H1 (cell line): Measurements from ENCODE around the gene HIC1. TPM values are rescaled to one million over a fixed set of nuclear protein-coding genes. Genes with fewer than 3 reads are reported as not detected.

ENCODE experiments used
- CTCF ChIA-PET: fragments of 300-600 bp; sonication (Branson Sonifier 250); formaldehyde crosslinking; loops from one replicate; lab custom pipeline; 2021; ENCODE audit not compliant: partially characterized antibody; lab: Charles Lee
- POLR2A ChIA-PET: fragments of 300-600 bp; sonication (Branson Sonifier 250); formaldehyde crosslinking; loops from one replicate; lab custom pipeline; 2021; ENCODE audit warnings: inconsistent platforms; ENCODE audit not compliant: partially characterized antibody; lab: Charles Lee
- DNase-seq, 2 experiments: peaks; one replicate each; pipeline versions ENCODE4 v3.0.0 to v3.0.0-alpha.2; 2010 to 2022; ENCODE audit warnings: low spot score in 2 of 2, low read depth in 1 of 2, mixed read lengths in 1 of 2
- FAIRE-seq: peaks from 2 replicates; lab custom pipeline; 2011; peaks lifted over from hg19 to GRCh38; lab: Jason Lieb, UNC
- H2AFZ ChIP-seq: 2 replicates; pipeline ENCODE4 v1.8.1; 2012; ENCODE audit warnings: low read length, inconsistent platforms
- H2AK5ac ChIP-seq: 2 replicates; pipeline ENCODE4 v1.6.1; 2013; ENCODE audit warnings: low read depth, low read length
- H2BK120ac ChIP-seq: replicated peaks from 2 replicates; pipeline ENCODE3; 2013; ENCODE audit warnings: low read depth, low read length, inconsistent platforms
- H2BK12ac ChIP-seq: 2 replicates; pipeline ENCODE4 v1.6.1; 2013; ENCODE audit warnings: low read depth, low read length
- H2BK15ac ChIP-seq: 2 replicates; pipeline ENCODE4 v1.6.1; 2013; ENCODE audit warnings: low read length
- H2BK20ac ChIP-seq: 2 replicates; pipeline ENCODE4 v1.6.1; 2013; ENCODE audit warnings: low read length
- H2BK5ac ChIP-seq: 2 replicates; pipeline ENCODE4 v1.6.1; 2013; ENCODE audit warnings: low read depth, low read length
- H3K14ac ChIP-seq: 2 replicates; pipeline ENCODE4 v1.6.1; 2013; ENCODE audit warnings: inconsistent platforms; ENCODE audit not compliant: insufficient read length
- H3K18ac ChIP-seq: 2 replicates; pipeline ENCODE4 v1.6.1; 2013; ENCODE audit warnings: low read length; ENCODE audit errors: extremely low read depth
- H3K23ac ChIP-seq: 2 replicates; pipeline ENCODE4 v1.6.1; 2013; ENCODE audit warnings: inconsistent platforms; ENCODE audit not compliant: insufficient read length
- H3K23me2 ChIP-seq: 2 replicates; pipeline ENCODE4 v1.6.1; 2013; ENCODE audit warnings: low read depth, low read length
- H3K27ac ChIP-seq: 2 replicates; pipeline ENCODE4 v1.6.1; 2011; ENCODE audit warnings: low read depth, low read length, inconsistent platforms
- H3K27me3 ChIP-seq, 4 experiments: replicated peaks in 1 of 4; 1 replicate in 1 of 4; 2 replicates in 3 of 4; pipeline versions ENCODE4 v1.6.1 to v1.8.1; 2011 to 2013; ENCODE audit warnings: low read length in 3 of 4, mild to moderate bottlenecking in 3 of 4, inconsistent platforms in 2 of 4, mixed read lengths in 2 of 4, moderate library complexity in 1 of 4; ENCODE audit not compliant: control insufficient read depth in 3 of 4, insufficient read depth in 3 of 4; ENCODE audit errors: extremely low read depth in 1 of 4
- H3K36me3 ChIP-seq, 4 experiments: 2 replicates each; pipeline versions ENCODE4 v1.6.1 to v1.8.1; 2011 to 2013; ENCODE audit warnings: mild to moderate bottlenecking in 4 of 4, low read length in 3 of 4, moderate library complexity in 2 of 4, control low read depth in 1 of 4, inconsistent platforms in 1 of 4; ENCODE audit not compliant: insufficient read depth in 4 of 4, control insufficient read depth in 2 of 4
- H3K4ac ChIP-seq: replicated peaks from 2 replicates; pipeline ENCODE3; 2013; ENCODE audit warnings: low read length, low read depth, mixed read lengths, inconsistent platforms; ENCODE audit not compliant: insufficient read length
- H3K4me1 ChIP-seq, 4 experiments: replicated peaks in 1 of 4; 1 replicate in 1 of 4; 2 replicates in 3 of 4; pipeline versions ENCODE4 v1.6.1 to v1.8.1; 2011 to 2013; ENCODE audit warnings: low read length in 3 of 4, inconsistent platforms in 2 of 4, mixed read lengths in 1 of 4; ENCODE audit not compliant: insufficient read depth in 4 of 4, control insufficient read depth in 3 of 4
- H3K4me2 ChIP-seq, 2 experiments: 2 replicates each; pipeline versions ENCODE4 v1.6.1 to v1.8.1; 2011 to 2013; ENCODE audit warnings: low read depth in 2 of 2, low read length in 2 of 2, control low read depth in 1 of 2, inconsistent platforms in 1 of 2, mild to moderate bottlenecking in 1 of 2; ENCODE audit not compliant: insufficient read depth in 1 of 2
- H3K4me3 ChIP-seq, 4 experiments: fragments of 200-600, 300-600 bp in 1 of 4; sonication (generic), shearing (Covaris generic), sonication (Bioruptor Twin) in 1 of 4; 2 replicates each; pipeline versions ENCODE4 v1.5.1 to v1.8.1; 2011 to 2016; ENCODE audit warnings: low read length in 4 of 4, low read depth in 3 of 4, control low read depth in 2 of 4, inconsistent platforms in 2 of 4, mild to moderate bottlenecking in 2 of 4, mixed read lengths in 1 of 4, moderate library complexity in 1 of 4; ENCODE audit not compliant: insufficient read depth in 2 of 4; ENCODE audit errors: extremely low read depth in 1 of 4
- H3K56ac ChIP-seq: replicated peaks from 2 replicates; pipeline ENCODE3; 2013; ENCODE audit warnings: low read depth, mild to moderate bottlenecking, mixed read lengths, low read length, inconsistent platforms; ENCODE audit not compliant: insufficient read length
- H3K79me1 ChIP-seq: 2 replicates; pipeline ENCODE4 v1.6.1; 2013; ENCODE audit warnings: low read depth, low read length, control low read depth
- H3K79me2 ChIP-seq, 2 experiments: 2 replicates each; pipeline versions ENCODE4 v1.6.1 to v1.8.1; 2012 to 2013; ENCODE audit warnings: low read length in 2 of 2, mild to moderate bottlenecking in 2 of 2, inconsistent platforms in 1 of 2; ENCODE audit not compliant: insufficient read depth in 2 of 2, control insufficient read depth in 1 of 2
- H3K9ac ChIP-seq, 4 experiments: replicated peaks in 1 of 4; 1 replicate in 1 of 4; 2 replicates in 3 of 4; pipeline versions ENCODE4 v1.6.1 to v1.8.1; 2011 to 2013; ENCODE audit warnings: low read depth in 3 of 4, low read length in 3 of 4, control low read depth in 2 of 4, mild to moderate bottlenecking in 2 of 4, moderate library complexity in 2 of 4, inconsistent platforms in 1 of 4; ENCODE audit errors: extremely low read depth in 1 of 4
- H3K9me3 ChIP-seq, 2 experiments: 2 replicates each; pipeline versions ENCODE4 v1.6.1 to v1.8.1; 2012 to 2013; ENCODE audit warnings: mild to moderate bottlenecking in 2 of 2, moderate library complexity in 2 of 2, control low read depth in 1 of 2, inconsistent platforms in 1 of 2, low read depth in 1 of 2, low read length in 1 of 2, mixed read lengths in 1 of 2; ENCODE audit not compliant: insufficient read depth in 2 of 2
- H4K20me1 ChIP-seq, 2 experiments: replicated peaks in 1 of 2; 2 replicates each; pipeline versions ENCODE3 to v1.8.1; 2011 to 2013; ENCODE audit warnings: inconsistent platforms in 2 of 2, low read length in 2 of 2, mild to moderate bottlenecking in 1 of 2; ENCODE audit not compliant: insufficient read depth in 2 of 2, control insufficient read depth in 1 of 2
- H4K5ac ChIP-seq: 2 replicates; pipeline ENCODE4 v1.6.1; 2013; ENCODE audit warnings: low read length, low read depth, mixed read lengths, inconsistent platforms; ENCODE audit not compliant: insufficient read length
- H4K8ac ChIP-seq: 2 replicates; pipeline ENCODE4 v1.8.0; 2013; ENCODE audit warnings: mild to moderate bottlenecking, moderate library complexity, low read length, inconsistent platforms; ENCODE audit not compliant: insufficient read depth; ENCODE audit errors: extremely low read depth
- H4K91ac ChIP-seq: replicated peaks from 2 replicates; pipeline ENCODE3; 2013; ENCODE audit warnings: low read length, mixed read lengths, inconsistent platforms; ENCODE audit not compliant: insufficient read length
- ASH2L ChIP-seq: fragments of 200-600, 300-600 bp; sonication (generic); IDR thresholded peaks from one replicate; pipeline ENCODE4 v1.7.1; 2017; ENCODE audit warnings: low read length
- CREB1 ChIP-seq: IDR thresholded peaks from 2 replicates; pipeline ENCODE4 v1.6.1; 2012; ENCODE audit warnings: inconsistent platforms
- JUND ChIP-seq: IDR thresholded peaks from 2 replicates; pipeline ENCODE4 v1.6.1; 2011; ENCODE audit warnings: mild to moderate bottlenecking, improper control_type of control experiment, low read length
- KDM4A ChIP-seq: IDR thresholded peaks from one replicate; pipeline ENCODE4 v1.7.1; 2012; ENCODE audit warnings: low read depth, mild to moderate bottlenecking, moderate library complexity, low read length, inconsistent platforms; ENCODE audit not compliant: severe bottlenecking
- SIRT6 ChIP-seq: IDR thresholded peaks from one replicate; pipeline ENCODE4 v1.7.1; 2012; ENCODE audit warnings: low read length, inconsistent platforms
- SP4 ChIP-seq: IDR thresholded peaks from 2 replicates; pipeline ENCODE4 v1.6.1; 2012; ENCODE audit warnings: low read length, inconsistent platforms
- TCF12 ChIP-seq: IDR thresholded peaks from 2 replicates; pipeline ENCODE4 v1.6.1; 2011; ENCODE audit warnings: low read depth, mild to moderate bottlenecking, low read length
- WGBS, 2 experiments: shearing (Covaris generic) in 1 of 2; methylation state at CpG; one replicate each; pipeline versions ENCODE4 v1.1.6 to v1.1.7; 2013 to 2015; ENCODE audit warnings: low lambda C conversion rate in 2 of 2, mixed read lengths in 2 of 2, inconsistent platforms in 1 of 2, low coverage in 1 of 2, missing lambda C conversion rate in 1 of 2; ENCODE audit not compliant: insufficient replicate concordance in 2 of 2, insufficient coverage in 1 of 2, insufficient read length in 1 of 2; ENCODE audit errors: extremely low coverage in 1 of 2, missing lambda C conversion rate in 1 of 2; 5-methylcytosine and 5-hydroxymethylcytosine counted together
- polyA plus RNA-seq, 7 experiments: library from polyadenylated mRNA; depleted of rRNA in 3 of 7; stranded (reverse) in 5 of 7; unstranded in 2 of 7; fragments of >200 nt in 5 of 7; fragments of 200-250 nt in 2 of 7; gene quantifications; 1 replicate in 5 of 7; 2 replicates in 1 of 7; 4 replicates in 1 of 7; pipeline versions ENCODE4 v1.2.1 to v1.2.3, GENCODE V29; 2011 to 2013; ENCODE audit warnings: missing spikeins in 2 of 7, mixed read lengths in 2 of 7
- total RNA-seq: library from RNA; stranded (reverse); fragmentation: NEBNext Ultra II Directional; extraction: Animal tissue kit (Norgen Biotek cat#: 25700); gene quantifications from 2 replicates; pipeline ENCODE4 v1.2.1, GENCODE V29; 2021
- TF ChIP-seq, protein P1 (sequence below): IDR thresholded peaks from 2 replicates; pipeline ENCODE4 v1.6.1; 2012; ENCODE audit warnings: low read length, inconsistent platforms
- TF ChIP-seq, protein P2 (sequence below): IDR thresholded peaks from 2 replicates; pipeline ENCODE4 v1.6.1; 2012; ENCODE audit warnings: inconsistent platforms
- TF ChIP-seq, protein P3 (sequence below): IDR thresholded peaks from 2 replicates; pipeline ENCODE4 v1.6.1; 2012; ENCODE audit warnings: inconsistent platforms

HIC1 gene
- total and polyA plus RNA-seq, 2 of the 8 experiments (the other 6 are each of a cell fraction or from before 2014, with no cell fraction given): 0.06 to 0.09 TPM

DNA sequence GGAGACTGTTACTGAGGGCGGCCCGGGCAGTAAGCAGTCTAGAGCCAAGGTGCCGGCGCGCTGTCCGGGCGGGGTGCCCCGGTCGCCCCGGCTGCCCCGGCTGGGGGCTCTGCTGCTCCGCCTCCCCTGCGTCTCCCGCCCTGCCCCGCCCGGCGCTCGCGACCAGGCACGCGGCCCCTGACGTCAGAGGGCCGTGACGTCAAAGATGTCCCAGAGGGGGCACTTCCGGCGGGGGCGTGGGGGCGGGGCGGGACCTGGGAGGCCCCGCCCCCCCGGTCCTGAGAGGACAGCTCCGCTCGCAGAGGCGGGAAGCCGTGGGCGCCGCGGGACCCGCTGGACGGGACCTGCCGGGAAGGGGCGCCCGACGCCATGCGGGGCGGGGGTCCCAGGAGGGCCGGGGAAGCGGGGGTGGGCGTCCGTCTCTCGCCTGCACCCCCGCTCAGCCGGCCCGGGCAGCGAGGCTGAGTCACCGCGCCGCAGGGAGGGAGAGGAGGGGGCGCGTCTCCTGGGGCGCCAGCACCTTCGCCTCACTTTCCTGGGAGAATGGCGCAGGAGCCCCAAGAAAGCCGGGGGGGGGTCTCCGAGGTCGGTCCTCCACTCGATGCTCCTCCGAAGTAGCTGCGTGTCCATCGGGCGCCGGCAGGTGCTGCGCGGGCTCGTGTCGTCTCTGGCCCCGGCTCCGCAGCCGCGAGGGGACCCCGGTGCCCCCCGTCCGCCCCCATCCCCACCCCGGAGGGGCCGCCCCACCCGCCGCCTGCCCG, 4.4 kb upstream of the HIC1 start:
- no peak overlapping the region for H3K56ac ChIP-seq
- H3K14ac ChIP-seq: no peak overlapping the region
- peaks cover 0 to 8% (median 5%) of the 10 kb centered on the region in 4 experiments; a peak in 5 of 7 replicates for H3K4me1 ChIP-seq
- ChIA-PET CTCF (interaction anchor here (0.6 to 2.5 kb wide), 4 partner anchors 10 to 195 kb away, joined by 3 to 10 read pairs (median 4); no protein-coding TSS in a partner anchor), POLR2A (interaction anchor here (0.8 kb wide), 1 partner anchor 11 kb away, joined by 3 read pairs; no protein-coding TSS in a partner anchor)
- no peak overlapping the region for H4K91ac ChIP-seq
- H3K4me3 ChIP-seq: peak overlapping the region in 2 of 4 experiments; percentile 17 to 54; a peak in 3 of 8 replicates
- H3K9me3 ChIP-seq: no peaks in the 10 kb centered on the region
- no peak overlapping the region for H2BK12ac ChIP-seq
- FAIRE-seq (no peak), DNase-seq (peak in 1 of 2 experiments; percentile 77)
- H3K27ac ChIP-seq: no peak overlapping the region
- H3K27me3 ChIP-seq: peaks cover 51 to 75% (median 71%) of the 10 kb centered on the region in 4 experiments
- H3K79me2 ChIP-seq: no peaks in the 10 kb centered on the region
- no peak overlapping the region for H2AFZ ChIP-seq
- no peak overlapping the region for H3K9ac ChIP-seq
- peak overlapping the region; percentile 3 to 68 for H3K4me2 ChIP-seq
- H2BK20ac ChIP-seq: no peak overlapping the region
- peaks cover 0 to 5% (median 0%) of the 10 kb centered on the region in 4 experiments; a peak in 1 of 8 replicates for H3K36me3 ChIP-seq
- H2BK120ac ChIP-seq: no peak overlapping the region
- H4K5ac ChIP-seq: no peak overlapping the region
- no peak overlapping the region for H3K4ac ChIP-seq
- peaks cover 9% of the 10 kb centered on the region; the same call in 1 of the 2 replicates for H3K23me2 ChIP-seq
- no CpG with 5 or more reads among the region's 88 CpGs for WGBS, 2 experiments
- no peak overlapping the region for H3K18ac ChIP-seq
- H4K20me1 ChIP-seq: peaks cover 9 to 13% of the 10 kb centered on the region in 2 experiments
- H3K23ac ChIP-seq: no peak overlapping the region
- no peaks in the 10 kb centered on the region for H3K79me1 ChIP-seq
- no peak overlapping the region for H2BK15ac ChIP-seq
- H4K8ac ChIP-seq: no peak overlapping the region
- no peak overlapping the region for H2AK5ac ChIP-seq
- H2BK5ac ChIP-seq: no peak overlapping the region
- TF ChIP-seq SIRT6 (no peak), ASH2L (no peak), JUND (0 out of 2 replicates have a peak, but pooled peaks have one; percentile 10), KDM4A (peak; percentile 40), TCF12 (no peak), SP4 (no peak), CREB1 (peak; percentile 94)
- TF ChIP-seq, protein P1, sequence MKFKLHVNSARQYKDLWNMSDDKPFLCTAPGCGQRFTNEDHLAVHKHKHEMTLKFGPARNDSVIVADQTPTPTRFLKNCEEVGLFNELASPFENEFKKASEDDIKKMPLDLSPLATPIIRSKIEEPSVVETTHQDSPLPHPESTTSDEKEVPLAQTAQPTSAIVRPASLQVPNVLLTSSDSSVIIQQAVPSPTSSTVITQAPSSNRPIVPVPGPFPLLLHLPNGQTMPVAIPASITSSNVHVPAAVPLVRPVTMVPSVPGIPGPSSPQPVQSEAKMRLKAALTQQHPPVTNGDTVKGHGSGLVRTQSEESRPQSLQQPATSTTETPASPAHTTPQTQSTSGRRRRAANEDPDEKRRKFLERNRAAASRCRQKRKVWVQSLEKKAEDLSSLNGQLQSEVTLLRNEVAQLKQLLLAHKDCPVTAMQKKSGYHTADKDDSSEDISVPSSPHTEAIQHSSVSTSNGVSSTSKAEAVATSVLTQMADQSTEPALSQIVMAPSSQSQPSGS: no peak
- TF ChIP-seq, protein P2, sequence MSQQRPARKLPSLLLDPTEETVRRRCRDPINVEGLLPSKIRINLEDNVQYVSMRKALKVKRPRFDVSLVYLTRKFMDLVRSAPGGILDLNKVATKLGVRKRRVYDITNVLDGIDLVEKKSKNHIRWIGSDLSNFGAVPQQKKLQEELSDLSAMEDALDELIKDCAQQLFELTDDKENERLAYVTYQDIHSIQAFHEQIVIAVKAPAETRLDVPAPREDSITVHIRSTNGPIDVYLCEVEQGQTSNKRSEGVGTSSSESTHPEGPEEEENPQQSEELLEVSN: peak; percentile 77
- TF ChIP-seq, protein P3, sequence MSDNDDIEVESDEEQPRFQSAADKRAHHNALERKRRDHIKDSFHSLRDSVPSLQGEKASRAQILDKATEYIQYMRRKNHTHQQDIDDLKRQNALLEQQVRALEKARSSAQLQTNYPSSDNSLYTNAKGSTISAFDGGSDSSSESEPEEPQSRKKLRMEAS: peak; percentile 91
